ENCODE results near the gene MGA. TPM values are rescaled to one million over a fixed set of nuclear protein-coding genes. Genes with fewer than 3 reads are reported as not detected.

MGA gene
- total and polyA plus RNA-seq, 2 donors (not counting 3 experiments of a cell fraction or from before 2014, with no cell fraction given) = 4.1 to 36.5 TPM

DNA sequence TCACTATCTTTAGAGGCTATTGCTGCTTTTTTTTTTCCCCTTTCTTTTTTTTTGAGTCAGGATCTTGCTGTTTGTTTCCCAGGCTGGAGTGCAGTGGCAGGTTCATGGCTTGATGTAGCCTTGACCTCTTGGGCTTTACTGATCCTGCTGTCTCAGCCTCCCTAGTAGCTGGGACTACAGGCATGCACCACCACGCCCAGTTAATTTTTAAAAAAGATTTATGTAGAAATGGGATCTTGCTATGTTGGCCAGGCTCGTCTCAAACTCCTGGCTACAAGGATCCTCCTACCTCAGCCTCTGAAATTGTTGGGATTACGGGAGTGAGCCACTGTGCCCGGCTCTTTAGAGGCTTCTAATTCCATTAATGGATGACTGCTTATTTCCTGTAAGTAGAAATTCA, 15.1 kb downstream of the MGA start:
- no peak overlapping the region for H3K27ac ChIP-seq (ENCODE audit: insufficient read depth, low read depth, low read length)
- ChIA-PET CTCF (interaction anchor here (0.6 to 1.1 kb wide), 3 partner anchors 10 to 1677 kb away, joined by 3 to 4 read pairs (median 3); no protein-coding TSS in a partner anchor), POLR2A (no interaction called here)
- H3K4me3 ChIP-seq (replicated peaks in 1 of 3; ENCODE audit: insufficient read depth in 1 of 3, low read depth in 1 of 3, low read length in 3 of 3) = no peak overlapping the region
- H3K27me3 ChIP-seq (ENCODE audit: control insufficient read depth in 2 of 2, insufficient read depth in 2 of 2, low read length in 2 of 2) = no peaks in the 10 kb centered on the region
- no peaks in the 10 kb centered on the region for H3K9me3 ChIP-seq (replicated peaks; ENCODE audit: control insufficient read depth, insufficient read depth, low read length)
- H3K4me2 ChIP-seq (ENCODE audit: insufficient read depth, low read length) = no peak overlapping the region
- no peak overlapping the region for H3K9ac ChIP-seq (replicated peaks; ENCODE audit: extremely low read depth, insufficient read depth, low read length)
- no peak overlapping the region for H2AFZ ChIP-seq (ENCODE audit: low read depth, low read length)
- peaks cover 4% of the 10 kb centered on the region for H4K20me1 ChIP-seq (replicated peaks; ENCODE audit: control insufficient read depth, extremely low read depth, insufficient read depth, low read length)
- no peaks in the 10 kb centered on the region for H3K4me1 ChIP-seq (ENCODE audit: control insufficient read depth, extremely low read depth, insufficient read depth, low read length)
- TF ChIP-seq, protein P1, sequence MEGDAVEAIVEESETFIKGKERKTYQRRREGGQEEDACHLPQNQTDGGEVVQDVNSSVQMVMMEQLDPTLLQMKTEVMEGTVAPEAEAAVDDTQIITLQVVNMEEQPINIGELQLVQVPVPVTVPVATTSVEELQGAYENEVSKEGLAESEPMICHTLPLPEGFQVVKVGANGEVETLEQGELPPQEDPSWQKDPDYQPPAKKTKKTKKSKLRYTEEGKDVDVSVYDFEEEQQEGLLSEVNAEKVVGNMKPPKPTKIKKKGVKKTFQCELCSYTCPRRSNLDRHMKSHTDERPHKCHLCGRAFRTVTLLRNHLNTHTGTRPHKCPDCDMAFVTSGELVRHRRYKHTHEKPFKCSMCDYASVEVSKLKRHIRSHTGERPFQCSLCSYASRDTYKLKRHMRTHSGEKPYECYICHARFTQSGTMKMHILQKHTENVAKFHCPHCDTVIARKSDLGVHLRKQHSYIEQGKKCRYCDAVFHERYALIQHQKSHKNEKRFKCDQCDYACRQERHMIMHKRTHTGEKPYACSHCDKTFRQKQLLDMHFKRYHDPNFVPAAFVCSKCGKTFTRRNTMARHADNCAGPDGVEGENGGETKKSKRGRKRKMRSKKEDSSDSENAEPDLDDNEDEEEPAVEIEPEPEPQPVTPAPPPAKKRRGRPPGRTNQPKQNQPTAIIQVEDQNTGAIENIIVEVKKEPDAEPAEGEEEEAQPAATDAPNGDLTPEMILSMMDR (IDR thresholded peaks at IDR 0.05; ENCODE audit: extremely low read depth in 1 of 2, insufficient read depth in 1 of 2, low read depth in 1 of 2, low read length in 2 of 2) = no peak
- TF ChIP-seq FOS (IDR thresholded peaks at IDR 0.05; ENCODE audit: borderline replicate concordance, insufficient read depth, low read length) (no peak), GATA2 (IDR thresholded peaks at IDR 0.05; ENCODE audit: insufficient read depth, insufficient read length, low read depth, low read length) (no peak), POLR2AphosphoS5 (IDR thresholded peaks at IDR 0.05; ENCODE audit: insufficient read depth, low read depth, low read length) (no peak)
- H3K36me3 ChIP-seq (ENCODE audit: control insufficient read depth in 2 of 2, extremely low read depth in 1 of 2, insufficient read depth in 2 of 2, low read length in 2 of 2) = no peaks in the 10 kb centered on the region
- intact Hi-C loops (cut with micrococcal nuclease) (no loop called here), dilution Hi-C loops (cut with MboI; ENCODE audit: extremely low pct_ligation_motif_present, low sequenced_read_pairs) (no loop called here)
- DNase-seq (ENCODE audit: low read depth, low spot score) (no peak), FAIRE-seq (no peak)
- H3K9me1 ChIP-seq (replicated peaks; ENCODE audit: control insufficient read depth, extremely low read depth, insufficient read depth, low read length) = peaks cover 4% of the 10 kb centered on the region
- BruUV-seq (replicated peaks) = no TSS peak
- H3K79me2 ChIP-seq (ENCODE audit: control insufficient read depth, insufficient read depth, low read length) = peaks cover 81% of the 10 kb centered on the region

DNA sequence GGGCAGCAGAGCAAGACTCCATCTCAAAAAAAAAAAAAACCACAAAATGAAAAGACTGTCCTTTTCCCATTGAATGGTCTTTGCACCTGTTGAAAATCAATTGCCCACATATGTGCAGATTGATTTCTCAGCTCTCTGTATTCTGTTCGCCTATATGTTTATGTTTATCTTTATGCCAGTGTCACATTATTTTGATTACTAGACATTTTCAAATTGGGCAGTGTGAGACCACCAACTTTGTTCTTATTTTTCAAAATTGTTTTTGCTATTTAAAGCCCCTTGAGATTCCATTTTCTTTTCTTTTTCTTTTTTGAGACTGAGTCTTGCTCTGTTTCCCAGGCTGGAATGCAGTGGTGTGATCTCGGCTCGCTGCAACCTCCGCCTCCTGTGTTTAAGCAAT, 18.5 kb downstream of the MGA start:
- no TSS peak for BruUV-seq (replicated peaks)
- Histone ChIP-seq H3K9me1 (replicated peaks; ENCODE audit: control insufficient read depth, extremely low read depth, insufficient read depth, low read length) (peaks cover 4% of the 10 kb centered on the region), H3K4me1 (ENCODE audit: control insufficient read depth, extremely low read depth, insufficient read depth, low read length) (no peaks in the 10 kb centered on the region), H3K9me3 (replicated peaks; ENCODE audit: control insufficient read depth, insufficient read depth, low read length) (no peaks in the 10 kb centered on the region), H3K4me2 (ENCODE audit: insufficient read depth, low read length) (no peak overlapping the region), H3K79me2 (ENCODE audit: control insufficient read depth, insufficient read depth, low read length) (peaks cover 80% of the 10 kb centered on the region), H2AFZ (ENCODE audit: low read depth, low read length) (no peak overlapping the region), H4K20me1 (replicated peaks; ENCODE audit: control insufficient read depth, extremely low read depth, insufficient read depth, low read length) (peaks cover 4% of the 10 kb centered on the region), H3K27me3 (ENCODE audit: control insufficient read depth in 2 of 2, insufficient read depth in 2 of 2, low read length in 2 of 2) (no peaks in the 10 kb centered on the region), H3K9ac (replicated peaks; ENCODE audit: extremely low read depth, insufficient read depth, low read length) (no peak overlapping the region), H3K36me3 (ENCODE audit: control insufficient read depth in 2 of 2, extremely low read depth in 1 of 2, insufficient read depth in 2 of 2, low read length in 2 of 2) (no peaks in the 10 kb centered on the region), H3K27ac (ENCODE audit: insufficient read depth, low read depth, low read length) (no peak overlapping the region), H3K4me3 (replicated peaks in 1 of 3; ENCODE audit: insufficient read depth in 1 of 3, low read depth in 1 of 3, low read length in 3 of 3) (no peak overlapping the region)
- POLR2A ChIA-PET = no interaction called here
- FAIRE-seq (no peak), DNase-seq (ENCODE audit: low read depth, low spot score) (no peak)
- intact Hi-C loops (cut with micrococcal nuclease) = loop anchor here (1.0 kb wide), 1 partner anchor 10 kb away; no protein-coding TSS in a partner anchor
- TF ChIP-seq, protein P2, sequence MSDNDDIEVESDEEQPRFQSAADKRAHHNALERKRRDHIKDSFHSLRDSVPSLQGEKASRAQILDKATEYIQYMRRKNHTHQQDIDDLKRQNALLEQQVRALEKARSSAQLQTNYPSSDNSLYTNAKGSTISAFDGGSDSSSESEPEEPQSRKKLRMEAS (IDR thresholded peaks at IDR 0.05; ENCODE audit: insufficient read depth, insufficient read length) = no peak
- TF ChIP-seq JUN (IDR thresholded peaks at IDR 0.05; ENCODE audit: borderline replicate concordance, insufficient read depth, insufficient read length, low read depth) = no peak
- TF ChIP-seq FOS (IDR thresholded peaks at IDR 0.05; ENCODE audit: borderline replicate concordance, insufficient read depth, low read length) = no peak
- TF ChIP-seq, protein P1 (IDR thresholded peaks at IDR 0.05; ENCODE audit: extremely low read depth in 1 of 2, insufficient read depth in 1 of 2, low read depth in 1 of 2, low read length in 2 of 2) = no peak
- no peak for TF ChIP-seq POLR2A (IDR thresholded peaks at IDR 0.05; ENCODE audit: low read depth, low read length)
- TF ChIP-seq GATA2 (IDR thresholded peaks at IDR 0.05; ENCODE audit: insufficient read depth, insufficient read length, low read depth, low read length) = no peak
- no peak for TF ChIP-seq POLR2AphosphoS5 (IDR thresholded peaks at IDR 0.05; ENCODE audit: insufficient read depth, low read depth, low read length)
- no peak for TF ChIP-seq MYC (IDR thresholded peaks at IDR 0.05; ENCODE audit: low read depth, low read length)
- no peak for TF ChIP-seq EZH2 (IDR thresholded peaks at IDR 0.05; ENCODE audit: borderline replicate concordance, low read depth, low read length, severe bottlenecking)
- dilution Hi-C loops (cut with MboI; ENCODE audit: extremely low pct_ligation_motif_present, low sequenced_read_pairs) = no loop called here
- CTCF ChIA-PET = no interaction called here

Measured in endothelial cell of umbilical vein (primary cell).